Measurements from ENCODE around the gene DZANK1. TPM values are rescaled to one million over a fixed set of nuclear protein-coding genes. Genes with fewer than 3 reads are reported as not detected.
A peak's percentile ranks its signal among the peaks of the same experiment; 100 is the strongest.

The DZANK1 gene
- total and polyA plus RNA-seq, 9 of the 15 experiments (the other 6 are each of a cell fraction or from before 2014, with no cell fraction given): 0.04 to 0.18 (median 0.11) TPM; not detected in 2

GRCh38 chr20:18507218-18508191 is 40.7 kb upstream of the DZANK1 start, which contains the start of gene SEC23B (continued):
- TF ChIP-seq TCF3 (CRISPR knock-in tag; IDR thresholded peaks at IDR 0.05) (no peak), SMARCB1 (IDR thresholded peaks at IDR 0.05; ENCODE audit: insufficient read length, low read depth) (no peak), STAT5B (CRISPR knock-in tag; IDR thresholded peaks at IDR 0.05) (no peak), ZNF354B (CRISPR knock-in tag; IDR thresholded peaks at IDR 0.05) (no peak), ZNF696 (CRISPR knock-in tag; conservative IDR thresholded peaks at IDR 0.05) (no peak), HMBOX1 (IDR thresholded peaks at IDR 0.05) (no peak), ZNF212 (CRISPR knock-in tag; IDR thresholded peaks at IDR 0.05) (no peak), ZNF780A (CRISPR knock-in tag; IDR thresholded peaks at IDR 0.05) (no peak), FOXJ3 (CRISPR knock-in tag; IDR thresholded peaks at IDR 0.05) (no peak), ZSCAN32 (CRISPR knock-in tag; IDR thresholded peaks at IDR 0.05) (no peak), NR3C1 (CRISPR knock-in tag; IDR thresholded peaks at IDR 0.05) (no peak), SMARCA5 (IDR thresholded peaks at IDR 0.05) (no peak), BCOR (IDR thresholded peaks at IDR 0.05) (no peak), MYC (IDR thresholded peaks at IDR 0.05; ENCODE audit: low read depth, low read length) (no peak; the same call in 1 of the 2 replicates), MYC (CRISPR knock-in tag; IDR thresholded peaks at IDR 0.05; ENCODE audit: borderline replicate concordance, low read depth) (no peak; the same call in 1 of the 2 replicates), SMAD1 (IDR thresholded peaks at IDR 0.05; ENCODE audit: low read depth, low read length, partially characterized antibody) (no peak), E2F8 (IDR thresholded peaks at IDR 0.05; ENCODE audit: low read depth, partially characterized antibody) (peak; percentile 78), NFXL1 (CRISPR knock-in tag; IDR thresholded peaks at IDR 0.05) (no peak), ZNF143 (CRISPR knock-in tag; IDR thresholded peaks at IDR 0.05) (no peak), ZNF764 (CRISPR knock-in tag; IDR thresholded peaks at IDR 0.05; ENCODE audit: low read depth) (no peak), ZSCAN29 (IDR thresholded peaks at IDR 0.05) (no peak), XRCC3 (IDR thresholded peaks at IDR 0.05) (no peak), VEZF1 (CRISPR knock-in tag; IDR thresholded peaks at IDR 0.05) (peak; percentile 71), KLF6 (CRISPR knock-in tag; IDR thresholded peaks at IDR 0.05; ENCODE audit: borderline replicate concordance) (no peak), C11orf30 (IDR thresholded peaks at IDR 0.05; ENCODE audit: low read depth) (peak; percentile 71)
